GM18526 (cell line): ENCODE measurements around the gene TCF4.

ENCODE experiments used
- POLR2A ChIP-seq: IDR thresholded peaks from 3 replicates; pipeline ENCODE4 v1.6.1; 2011; ENCODE audit not compliant: insufficient read length; ENCODE audit errors: extremely low read depth

Gene TCF4

GRCh38 chr18:55570966-55571365 is 17.0 kb downstream of the TCF4 start:
- no peak for TF ChIP-seq POLR2A

- no peak for TF ChIP-seq POLR2A
Measured at GRCh38 chr18:55566456-55566935, 21.5 kb downstream of the TCF4 start.

- TF ChIP-seq POLR2A: no peak
Measured at GRCh38 chr18:55559739-55560138, 28.3 kb downstream of the TCF4 start.

- TF ChIP-seq POLR2A: no peak
Measured at GRCh38 chr18:55557211-55557610, 30.8 kb downstream of the TCF4 start.

GRCh38 chr18:55555395-55556027 is 32.5 kb downstream of the TCF4 start:
- TF ChIP-seq POLR2A: no peak

- no peak for TF ChIP-seq POLR2A
Measured at GRCh38 chr18:55552526-55553189, 35.3 kb downstream of the TCF4 start.

- no peak for TF ChIP-seq POLR2A
Measured at GRCh38 chr18:55551227-55551626, 36.8 kb downstream of the TCF4 start.

- TF ChIP-seq POLR2A: no peak
Measured at GRCh38 chr18:55550471-55550870, 37.5 kb downstream of the TCF4 start.

- no peak for TF ChIP-seq POLR2A
Measured at GRCh38 chr18:55549474-55550104, 38.4 kb downstream of the TCF4 start.

GRCh38 chr18:55547705-55548056 is 40.3 kb downstream of the TCF4 start:
- no peak for TF ChIP-seq POLR2A

- TF ChIP-seq POLR2A: no peak
Measured at GRCh38 chr18:55546851-55547704, 40.9 kb downstream of the TCF4 start.

GRCh38 chr18:55544014-55544413 is 44.0 kb downstream of the TCF4 start:
- TF ChIP-seq POLR2A: no peak

GRCh38 chr18:55543130-55543704 is 44.8 kb downstream of the TCF4 start:
- no peak for TF ChIP-seq POLR2A

- no peak for TF ChIP-seq POLR2A
Measured at GRCh38 chr18:55541571-55541970, 46.4 kb downstream of the TCF4 start.

GRCh38 chr18:55539240-55539639 is 48.8 kb downstream of the TCF4 start:
- TF ChIP-seq POLR2A: no peak
